Suprapubic skin (tissue), 4 donors: ENCODE data around the gene PAQR8. TPM values are rescaled to one million over a fixed set of nuclear protein-coding genes. Genes with fewer than 3 reads are reported as not detected.

Experiments used
- DNase-seq, 2 donors: peaks; one replicate each; pipeline ENCODE4 v3.0.0-alpha.2; 2019; ENCODE audit warnings: low spot score in 2 of 2
- H3K27ac ChIP-seq: fragments of 200-600 bp; sonication (generic); one replicate; pipeline ENCODE4 v1.5.1; 2019
- H3K27me3 ChIP-seq: fragments of 200-600 bp; sonication (generic); one replicate; pipeline ENCODE4 v1.5.1; 2019
- H3K36me3 ChIP-seq: fragments of 200-600 bp; sonication (generic); one replicate; pipeline ENCODE4 v1.5.1; 2019
- H3K4me1 ChIP-seq: fragments of 200-600 bp; sonication (generic); one replicate; pipeline ENCODE4 v1.5.1; 2019
- H3K4me3 ChIP-seq: fragments of 200-600 bp; sonication (generic); one replicate; pipeline ENCODE4 v1.5.1; 2019; ENCODE audit warnings: mild to moderate bottlenecking
- H3K9me3 ChIP-seq: fragments of 200-600 bp; sonication (generic); one replicate; pipeline ENCODE4 v1.5.1; 2019
- CTCF ChIP-seq, 2 donors: fragments of 200-600 bp in 1 of 2; fragments of 450-650 bp in 1 of 2; sonication (generic) in 1 of 2; IDR thresholded peaks; one replicate each; pipeline ENCODE4 v1.5.1; 2016 to 2019; ENCODE audit warnings: antibody characterized with exemption in 2 of 2, mild to moderate bottlenecking in 1 of 2, moderate library complexity in 1 of 2
- EP300 ChIP-seq: sonication (generic); formaldehyde crosslinking; IDR thresholded peaks from one replicate; pipeline ENCODE4 v1.6.1; 2017; ENCODE audit warnings: antibody characterized with exemption
- POLR2A ChIP-seq, 2 donors: fragments of 450-650 bp; IDR thresholded peaks; one replicate each; pipeline ENCODE4 v1.6.1; 2017; ENCODE audit warnings: antibody characterized with exemption in 2 of 2, mild to moderate bottlenecking in 2 of 2, moderate library complexity in 2 of 2
- POLR2AphosphoS5 ChIP-seq, 3 donors: sonication (generic); formaldehyde crosslinking; IDR thresholded peaks; one replicate each; pipeline ENCODE4 v1.6.1; 2017; ENCODE audit warnings: antibody characterized with exemption in 3 of 3
- WGBS: methylation state at CpG from one replicate; pipeline ENCODE4 v1.1.5; 2018; 5-methylcytosine and 5-hydroxymethylcytosine counted together
- total RNA-seq, 4 donors: library from RNA; depleted of rRNA; stranded (reverse); fragments of >200 nt; gene quantifications; one replicate each; pipeline ENCODE4 v1.1.0, GENCODE V29; 2016

Gene PAQR8
- total RNA-seq = 1 to 10 TPM; 2.2 to 6.5 (median 2.8) TPM

DNA sequence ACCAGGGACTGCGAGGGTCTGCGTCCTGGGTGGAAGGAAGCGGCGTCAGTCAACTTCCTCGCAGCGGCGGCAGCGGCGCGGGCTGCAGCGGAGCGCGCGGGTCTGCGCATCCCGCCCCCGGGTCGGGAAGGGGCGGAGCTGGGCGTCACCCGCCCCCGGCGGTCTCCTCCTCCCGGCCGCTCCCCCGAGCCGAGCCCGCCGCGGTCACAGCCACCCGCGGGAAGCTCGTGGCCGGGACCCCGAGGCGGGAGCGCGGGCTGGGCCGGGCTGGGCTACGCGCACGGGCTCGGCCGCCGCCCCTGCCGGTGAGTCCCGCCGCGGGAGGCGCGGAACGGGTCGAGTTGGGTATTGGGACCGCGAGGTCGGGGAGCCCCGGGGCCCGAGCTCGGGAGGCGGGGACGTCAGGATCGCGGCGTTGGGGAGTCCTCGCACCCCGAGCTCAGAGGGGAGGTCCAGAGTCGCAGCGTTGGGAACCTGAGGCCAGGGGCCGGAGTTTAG, at the start of gene PAQR8:
PAQR8 (plus strand) TSS at position 207 of the 498 bp plus-strand sequence. CDS start 41,063 bp downstream, outside the sequence.
- no peaks in the 10 kb centered on the region for H3K9me3 ChIP-seq
- peak within 1 kb of the TSS; percentile 58 for H3K4me3 ChIP-seq
- no peak for TF ChIP-seq CTCF (IDR thresholded peaks at IDR 0.05)
- peak in 1 of 2 donors; percentile 39 for TF ChIP-seq POLR2A (IDR thresholded peaks at IDR 0.05)
- no peak for TF ChIP-seq EP300
- no peak for TF ChIP-seq POLR2AphosphoS5 (IDR thresholded peaks at IDR 0.05)
- H3K27ac ChIP-seq = peak within 1 kb of the TSS; percentile 18
- WGBS = 2% methylated on average over 8 of the region's 69 CpGs
- DNase-seq = peak; percentile 72 to 80
- H3K4me1 ChIP-seq = peaks cover 25% of the 10 kb centered on the region
- H3K36me3 ChIP-seq = no peaks in the 10 kb centered on the region
- H3K27me3 ChIP-seq = peaks cover 6% of the 10 kb centered on the region

- no peak for DNase-seq
- H3K27ac ChIP-seq = no peak overlapping the region
These were observed 49.5 kb upstream of the PAQR8 start for GRCh38 chr6:52312461-52312860.

GRCh38 chr6:52314752-52315151, 47.2 kb upstream of the PAQR8 start:
- 89% methylated on average over 2 of the region's 2 CpGs for WGBS
- no peak for TF ChIP-seq POLR2AphosphoS5 (IDR thresholded peaks at IDR 0.05)
- TF ChIP-seq CTCF (IDR thresholded peaks at IDR 0.05) = no peak
- TF ChIP-seq EP300 = no peak
- TF ChIP-seq POLR2A (IDR thresholded peaks at IDR 0.05) = no peak
- Histone ChIP-seq H3K4me3 (no peak overlapping the region), H3K9me3 (no peaks in the 10 kb centered on the region), H3K27me3 (no peaks in the 10 kb centered on the region), H3K4me1 (peaks cover 11% of the 10 kb centered on the region), H3K27ac (no peak overlapping the region), H3K36me3 (no peaks in the 10 kb centered on the region)
- DNase-seq = no peak

More at GRCh38 chr6:52312461-52312860, 49.5 kb upstream of the PAQR8 start:
- Histone ChIP-seq H3K9me3 (no peaks in the 10 kb centered on the region), H3K36me3 (no peaks in the 10 kb centered on the region), H3K27me3 (no peaks in the 10 kb centered on the region), H3K4me1 (peaks cover 3% of the 10 kb centered on the region), H3K4me3 (no peak overlapping the region)
- 87% methylated on average over 2 of the region's 2 CpGs for WGBS
- TF ChIP-seq POLR2A (IDR thresholded peaks at IDR 0.05) (no peak), EP300 (no peak), POLR2AphosphoS5 (IDR thresholded peaks at IDR 0.05) (no peak), CTCF (IDR thresholded peaks at IDR 0.05) (no peak)

DNA sequence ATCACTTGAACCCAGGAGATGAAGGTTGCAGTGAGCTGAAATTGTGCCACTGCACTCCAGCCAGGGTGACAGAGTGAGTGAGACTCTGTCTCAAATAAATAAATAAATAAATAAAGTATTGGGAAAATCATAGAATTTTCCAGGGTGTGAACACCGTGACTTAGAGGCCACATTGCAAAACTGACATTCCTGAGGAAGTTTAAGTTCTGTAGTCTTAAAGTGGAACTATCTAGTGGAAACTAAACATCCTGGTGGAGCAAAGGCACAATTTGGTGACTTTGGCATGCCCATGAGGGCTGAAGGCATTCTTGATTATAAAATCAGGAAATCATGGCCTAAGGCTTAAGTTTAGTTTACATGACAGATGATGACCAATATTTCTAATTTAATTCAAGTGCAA, 44.7 kb upstream of the PAQR8 start:
- Histone ChIP-seq H3K36me3 (no peaks in the 10 kb centered on the region), H3K27ac (no peak overlapping the region), H3K4me3 (no peak overlapping the region), H3K4me1 (peaks cover 11% of the 10 kb centered on the region), H3K27me3 (no peaks in the 10 kb centered on the region), H3K9me3 (no peaks in the 10 kb centered on the region)
- DNase-seq = no peak
- 91% methylated on average over 1 of the region's 1 CpG for WGBS
- no peak for TF ChIP-seq POLR2AphosphoS5 (IDR thresholded peaks at IDR 0.05)
- no peak for TF ChIP-seq CTCF (IDR thresholded peaks at IDR 0.05)
- no peak for TF ChIP-seq EP300
- TF ChIP-seq POLR2A (IDR thresholded peaks at IDR 0.05) = no peak

DNA sequence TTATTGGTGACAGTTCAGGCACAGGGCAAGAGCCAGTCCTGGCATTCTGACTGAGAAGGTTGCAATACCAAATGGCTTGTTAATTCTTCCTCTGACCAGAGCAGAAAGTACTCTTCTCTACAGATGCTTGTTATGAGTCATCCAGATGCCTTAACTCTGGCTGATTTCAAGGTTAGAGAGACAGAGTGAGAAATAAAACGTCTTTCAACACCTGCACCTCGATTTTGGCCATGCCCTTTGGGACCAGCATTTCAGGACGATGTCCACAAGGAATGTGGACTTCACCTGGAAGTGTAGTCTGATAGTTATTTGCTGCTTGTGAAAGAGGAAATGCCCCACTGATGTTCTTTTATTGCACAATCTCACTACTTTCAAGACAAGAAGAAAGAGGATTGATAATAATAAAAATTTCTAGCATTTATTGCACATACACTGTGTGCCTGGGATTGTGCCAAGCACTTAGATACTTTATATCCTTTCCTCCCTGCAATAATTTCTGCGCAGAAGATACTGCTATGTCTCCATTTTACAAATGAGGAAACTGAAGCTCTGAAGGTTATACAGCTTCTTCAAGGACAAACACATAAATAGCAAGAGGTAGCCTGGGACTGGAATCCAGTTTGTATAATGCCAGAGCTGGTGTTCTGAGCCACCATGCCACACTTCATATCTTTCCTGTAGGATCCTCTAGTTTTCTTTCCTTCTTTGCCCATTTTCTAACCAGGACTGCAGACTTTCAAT, 43.9 kb upstream of the PAQR8 start:
- H3K36me3 ChIP-seq = no peaks in the 10 kb centered on the region
- no peak overlapping the region for H3K4me3 ChIP-seq
- no peaks in the 10 kb centered on the region for H3K27me3 ChIP-seq
- H3K27ac ChIP-seq = no peak overlapping the region
- TF ChIP-seq POLR2A (IDR thresholded peaks at IDR 0.05) = no peak
- no peak for TF ChIP-seq CTCF (IDR thresholded peaks at IDR 0.05)
- TF ChIP-seq POLR2AphosphoS5 (IDR thresholded peaks at IDR 0.05) = no peak
- TF ChIP-seq EP300 = no peak
- DNase-seq = no peak
- H3K4me1 ChIP-seq = peaks cover 11% of the 10 kb centered on the region
- H3K9me3 ChIP-seq = no peaks in the 10 kb centered on the region
- WGBS = 61% methylated on average over 4 of the region's 4 CpGs
